GM21825 (cell line): ENCODE measurements around the gene SAMM50.

ENCODE experiments used
- ATAC-seq: cut with Tn5 transposase; IDR thresholded peaks from one replicate; pipeline ENCODE4 v1.9.1; 2021; ENCODE audit warnings: mild to moderate bottlenecking, moderate library complexity; ENCODE audit not compliant: unreplicated experiment

The SAMM50 gene

GRCh38 chr22:43945632-43946383 is 9.4 kb upstream of the SAMM50 start:
- no peak for ATAC-seq

DNA sequence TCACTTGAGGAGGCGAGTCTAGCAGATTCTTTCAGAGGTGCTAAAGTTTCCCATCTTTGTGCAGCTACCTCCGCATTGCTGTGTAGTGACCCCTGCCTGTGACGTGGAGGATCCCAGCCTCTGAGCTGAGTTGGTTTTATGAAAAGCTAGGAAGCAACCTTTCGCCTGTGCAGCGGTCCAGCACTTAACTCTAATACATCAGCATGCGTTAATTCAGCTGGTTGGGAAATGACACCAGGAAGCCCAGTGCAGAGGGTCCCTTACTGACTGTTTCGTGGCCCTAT is 8.9 kb upstream of the SAMM50 start:
- no peak for ATAC-seq

DNA sequence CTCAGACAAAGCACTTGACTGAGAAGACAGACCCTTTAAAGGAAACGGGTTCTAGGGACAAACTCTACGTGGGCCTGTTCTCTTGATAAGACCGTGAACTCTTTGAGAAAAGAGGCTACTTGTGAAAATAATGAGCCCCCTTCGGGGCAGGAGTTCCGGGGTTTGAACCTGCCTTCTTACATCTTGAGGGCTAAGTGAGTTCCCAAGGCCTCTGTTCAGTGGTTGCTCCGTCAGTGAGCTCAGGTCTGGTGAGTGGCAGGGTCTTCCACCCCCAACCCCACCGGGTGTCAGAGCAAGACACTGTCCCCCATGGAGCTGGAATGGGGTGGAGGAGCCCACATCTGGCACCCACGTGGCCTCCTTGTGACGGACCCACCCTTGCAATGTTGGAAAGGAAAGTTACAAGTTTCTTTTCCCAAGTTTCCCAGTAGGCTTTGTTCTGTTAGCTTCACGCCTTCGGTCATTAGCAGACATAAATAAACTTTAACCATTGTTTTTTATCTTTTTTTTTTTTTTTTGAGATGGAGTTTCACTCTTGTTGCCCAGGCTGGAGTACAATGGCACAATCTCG is 6.3 kb upstream of the SAMM50 start:
- ATAC-seq: no peak

DNA sequence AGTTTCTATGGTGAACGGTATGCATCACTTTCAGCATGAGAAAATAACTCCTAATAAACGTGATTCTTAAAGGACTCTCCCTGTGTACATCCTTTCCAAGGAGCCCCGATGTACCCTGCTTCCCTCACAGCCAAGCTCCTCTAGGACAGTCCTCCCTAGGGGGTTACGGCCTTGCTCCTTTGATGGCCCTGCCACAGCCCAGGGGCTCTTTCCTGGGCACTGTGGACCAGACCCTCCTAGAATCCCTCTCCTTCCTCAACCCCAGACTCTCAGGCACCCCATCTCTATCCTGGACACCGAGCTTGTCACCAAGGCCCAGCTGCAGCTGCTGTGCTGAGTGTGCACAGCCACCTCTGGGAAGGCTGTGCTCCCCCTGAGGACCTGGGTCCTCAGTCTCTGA is 3.9 kb upstream of the SAMM50 start:
- ATAC-seq: no peak

- ATAC-seq: no peak
Measured at GRCh38 chr22:43951966-43952365, 3.3 kb upstream of the SAMM50 start.

DNA sequence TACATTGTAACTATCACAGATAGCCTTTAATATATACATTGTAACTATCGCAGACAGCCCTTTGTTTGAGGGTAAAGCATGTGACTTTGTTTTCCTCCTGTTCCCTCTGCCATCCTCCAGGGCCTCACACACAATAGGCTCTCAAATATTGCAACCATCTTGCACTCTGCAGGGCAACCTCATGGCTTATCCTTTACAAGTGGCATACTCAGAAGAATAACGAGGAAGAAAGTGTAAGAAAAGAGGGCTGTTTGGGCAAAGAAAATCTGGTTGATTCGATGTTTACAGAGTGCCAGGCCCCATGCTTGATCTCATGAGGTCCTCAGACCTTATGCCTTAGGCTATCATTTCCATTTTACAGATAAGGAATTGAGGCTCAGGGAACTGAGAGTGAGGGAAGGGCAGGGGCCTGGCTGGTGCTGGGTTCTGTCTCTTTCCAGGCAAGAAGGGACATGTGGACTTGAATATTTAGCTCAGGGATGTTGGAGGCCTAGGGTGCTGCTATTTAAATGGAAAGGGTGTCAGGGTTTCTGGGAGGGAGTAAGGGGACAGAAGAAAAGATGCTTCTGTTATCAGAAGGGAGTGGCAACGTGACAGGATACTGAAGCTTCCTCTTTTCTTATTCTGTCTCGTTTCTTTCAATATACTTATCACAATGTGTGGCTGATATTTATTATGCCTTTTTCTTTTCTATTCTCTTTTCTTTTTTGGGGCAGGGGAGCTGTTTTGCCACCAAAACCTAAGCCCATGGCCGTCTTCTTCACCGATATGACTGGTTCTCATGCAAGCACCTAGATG is 1.1 kb upstream of the SAMM50 start:
- no peak for ATAC-seq

DNA sequence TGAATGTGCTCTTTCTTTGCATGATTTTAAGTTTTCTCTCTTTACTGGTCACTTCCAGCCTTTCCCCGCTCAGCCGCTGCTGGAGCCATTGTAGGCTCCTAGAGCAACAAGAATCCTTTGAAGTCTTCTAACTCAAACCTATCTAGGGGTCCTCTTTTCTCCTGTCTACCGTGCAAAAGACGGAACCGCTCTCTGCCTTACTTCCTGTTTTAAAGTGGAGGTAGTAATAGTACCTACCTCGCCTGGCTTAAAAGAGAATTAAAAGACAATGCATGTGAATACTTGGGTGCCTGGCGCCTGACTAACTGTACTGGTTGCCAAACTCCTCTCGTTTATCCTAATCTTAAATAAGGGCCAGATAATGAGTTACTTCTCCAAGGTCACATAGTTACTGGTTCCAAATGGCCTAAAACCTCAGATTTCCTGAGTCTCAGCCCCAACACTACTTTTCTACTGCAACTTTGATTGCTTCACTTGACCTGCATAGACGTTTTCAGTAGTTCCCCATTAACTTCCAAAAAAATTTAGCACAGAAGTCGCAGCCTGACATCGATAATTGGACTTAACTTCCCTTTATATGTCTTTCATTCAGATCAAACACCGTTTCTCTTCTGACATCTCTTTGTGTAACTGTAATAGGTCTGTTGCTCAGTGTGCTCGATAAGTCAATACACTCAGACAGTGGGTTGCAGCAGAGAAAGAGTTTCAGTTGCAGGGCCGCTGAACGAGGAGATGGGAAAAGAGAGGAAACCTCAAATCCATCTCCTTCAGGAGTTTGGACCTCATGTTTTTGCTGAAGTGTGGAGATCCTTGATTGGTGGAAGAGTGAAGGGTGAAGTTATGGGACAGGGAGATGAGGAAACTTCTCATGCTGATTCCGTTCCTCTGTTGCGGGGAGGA is 891 bp downstream of the SAMM50 start:
- ATAC-seq: no peak

DNA sequence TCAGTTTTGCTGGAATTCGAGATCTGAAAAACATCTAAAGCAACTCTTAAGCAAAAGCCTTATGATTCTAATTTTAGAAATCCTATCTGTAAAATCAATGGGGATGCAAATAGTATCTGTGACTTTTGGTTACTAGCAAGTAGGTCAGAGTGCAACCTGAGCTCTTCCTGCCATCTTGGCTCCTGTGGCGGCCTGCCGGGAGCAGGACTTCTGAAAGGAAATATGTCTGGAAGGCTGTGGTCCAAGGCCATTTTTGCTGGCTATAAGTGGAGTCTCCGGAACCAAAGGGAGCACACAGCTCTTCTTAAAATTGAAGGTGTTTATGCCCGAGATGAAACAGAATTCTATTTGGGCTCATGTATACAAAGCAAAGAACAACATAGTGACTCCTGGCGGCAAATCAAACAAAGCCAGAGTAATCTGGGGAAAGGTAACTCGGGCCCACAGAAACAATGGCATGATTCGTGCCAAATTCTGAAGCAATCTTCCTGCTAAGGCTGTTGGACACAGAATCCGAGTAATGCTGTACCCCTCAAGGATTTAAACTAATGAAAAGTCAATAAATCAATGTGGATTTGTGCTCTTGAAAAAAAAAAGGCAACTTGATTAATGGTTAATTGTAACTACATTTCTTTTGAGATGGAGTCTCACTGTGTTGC is 1.7 kb downstream of the SAMM50 start:
- no peak for ATAC-seq

DNA sequence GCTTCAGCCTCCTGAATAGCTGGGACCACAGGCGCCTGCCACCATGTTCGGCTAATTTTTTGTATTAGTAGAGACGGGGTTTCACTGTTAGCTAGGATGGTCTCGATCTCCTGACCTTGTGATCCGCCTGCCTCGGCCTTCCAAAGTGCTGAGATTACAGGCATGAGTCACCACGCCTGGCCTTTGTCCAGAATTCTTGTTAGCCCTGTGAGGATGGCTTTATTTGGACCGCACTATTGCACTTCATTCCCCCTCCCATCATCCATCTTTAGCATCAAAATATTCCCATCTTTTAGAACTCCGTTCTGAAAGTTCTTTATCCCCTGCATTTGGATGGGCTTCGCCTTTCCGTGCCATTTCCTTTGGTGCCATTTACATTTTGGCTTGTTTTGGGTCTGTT is 2.6 kb downstream of the SAMM50 start:
- ATAC-seq: no peak

DNA sequence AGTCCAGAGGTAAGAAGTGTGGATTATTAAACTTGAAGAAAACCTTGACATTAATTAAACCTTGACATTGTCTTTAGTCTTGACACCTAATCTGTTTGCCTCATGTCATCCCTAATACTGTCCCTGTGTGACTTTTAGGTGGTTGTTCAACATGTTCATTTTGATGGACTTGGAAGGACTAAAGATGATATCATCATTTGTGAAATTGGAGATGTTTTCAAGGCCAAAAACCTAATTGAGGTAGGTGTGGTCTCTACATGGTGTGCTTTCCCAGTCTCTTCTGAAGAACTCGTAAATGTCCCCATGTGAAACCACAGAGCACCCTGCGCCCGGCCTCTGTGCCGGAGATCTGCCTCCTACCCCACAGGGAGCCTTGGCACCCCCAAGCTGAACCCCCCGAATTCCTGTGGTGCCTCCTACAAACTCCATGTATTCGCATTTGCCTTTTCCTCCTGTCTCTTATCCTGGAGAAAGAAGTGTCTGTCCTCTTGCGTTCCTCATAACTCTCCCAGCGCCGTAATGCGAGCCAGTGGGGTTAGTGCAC is 9.1 kb downstream of the SAMM50 start:
- ATAC-seq: no peak

DNA sequence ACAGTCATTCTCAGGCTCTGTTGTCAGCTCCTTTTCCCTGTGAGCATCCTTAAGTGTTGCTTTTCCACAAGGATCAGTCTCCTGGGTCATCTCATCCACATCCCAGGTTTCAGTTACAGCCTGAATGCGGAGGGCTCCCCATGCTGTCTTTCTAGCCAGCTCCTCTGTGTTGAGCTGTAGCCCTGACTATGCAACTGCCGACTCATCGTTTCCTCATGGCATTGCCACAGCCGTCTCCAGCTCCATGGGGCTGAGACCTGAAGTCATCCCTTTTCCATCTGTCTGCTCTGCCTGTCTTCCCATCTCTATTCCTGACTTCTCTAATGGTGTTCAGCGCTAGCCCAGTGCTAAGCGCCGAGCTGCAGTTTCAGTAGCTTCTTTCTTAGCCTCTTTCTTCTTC is 11.8 kb downstream of the SAMM50 start:
- no peak for ATAC-seq

DNA sequence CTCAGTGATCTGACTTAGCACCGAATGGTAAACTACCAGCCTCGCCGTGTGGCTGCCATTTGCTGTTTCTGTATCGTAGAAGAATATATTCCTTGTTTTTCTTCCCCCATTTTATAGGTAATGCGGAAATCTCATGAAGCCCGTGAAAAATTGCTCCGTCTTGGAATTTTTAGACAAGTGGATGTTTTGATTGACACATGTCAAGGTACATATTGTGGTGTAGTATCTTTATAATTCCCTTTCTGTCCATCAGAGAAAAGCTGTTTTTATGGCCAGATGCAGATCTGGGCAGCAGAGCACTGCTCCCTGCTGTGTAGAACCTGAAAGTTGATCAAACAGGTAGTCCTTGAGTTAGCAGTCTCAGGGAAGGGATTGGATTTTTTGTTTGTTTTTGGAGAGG is 13.4 kb downstream of the SAMM50 start:
- ATAC-seq: no peak

DNA sequence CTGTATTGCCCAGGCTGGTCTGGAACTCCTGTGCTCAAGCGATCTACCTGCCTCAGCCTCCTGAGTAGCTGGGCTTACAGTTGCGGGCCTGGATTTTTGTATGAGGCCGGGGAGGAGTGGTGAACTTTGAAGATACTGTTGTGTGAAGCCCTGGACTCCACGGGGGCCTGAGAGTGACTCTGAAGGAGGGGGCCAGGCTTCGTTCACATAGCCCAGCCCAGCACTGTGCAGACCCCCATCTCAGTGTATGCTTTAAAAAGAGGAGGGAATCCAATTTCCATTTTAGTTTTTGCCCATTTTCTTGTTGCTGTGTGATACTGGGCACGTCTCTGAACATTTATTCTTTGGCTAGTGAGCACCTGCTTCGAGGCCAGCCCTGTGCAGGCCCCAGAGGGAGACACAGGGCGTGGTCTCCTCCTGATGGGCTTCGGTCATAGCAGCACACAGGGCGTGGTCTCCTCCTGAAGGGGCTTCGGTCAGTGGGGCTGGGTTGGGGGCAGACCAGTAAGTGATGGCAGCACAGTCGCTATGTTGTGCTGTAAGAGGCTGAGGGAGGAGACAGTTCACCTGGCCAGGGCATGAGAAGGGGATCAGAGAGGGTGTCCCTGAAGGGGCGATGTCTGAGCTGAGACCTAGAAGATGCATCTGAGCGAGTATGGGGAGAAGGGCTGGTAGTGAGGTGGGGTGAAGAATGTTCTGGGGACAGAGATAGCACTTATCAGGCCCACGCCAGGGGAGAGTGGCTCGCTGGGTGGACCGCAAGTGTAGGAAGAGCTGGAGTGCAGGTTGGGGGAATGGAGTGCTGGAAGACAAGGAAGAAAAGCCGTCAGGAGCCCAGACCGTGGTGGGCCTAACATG is 14.0 kb downstream of the SAMM50 start:
- ATAC-seq: no peak

DNA sequence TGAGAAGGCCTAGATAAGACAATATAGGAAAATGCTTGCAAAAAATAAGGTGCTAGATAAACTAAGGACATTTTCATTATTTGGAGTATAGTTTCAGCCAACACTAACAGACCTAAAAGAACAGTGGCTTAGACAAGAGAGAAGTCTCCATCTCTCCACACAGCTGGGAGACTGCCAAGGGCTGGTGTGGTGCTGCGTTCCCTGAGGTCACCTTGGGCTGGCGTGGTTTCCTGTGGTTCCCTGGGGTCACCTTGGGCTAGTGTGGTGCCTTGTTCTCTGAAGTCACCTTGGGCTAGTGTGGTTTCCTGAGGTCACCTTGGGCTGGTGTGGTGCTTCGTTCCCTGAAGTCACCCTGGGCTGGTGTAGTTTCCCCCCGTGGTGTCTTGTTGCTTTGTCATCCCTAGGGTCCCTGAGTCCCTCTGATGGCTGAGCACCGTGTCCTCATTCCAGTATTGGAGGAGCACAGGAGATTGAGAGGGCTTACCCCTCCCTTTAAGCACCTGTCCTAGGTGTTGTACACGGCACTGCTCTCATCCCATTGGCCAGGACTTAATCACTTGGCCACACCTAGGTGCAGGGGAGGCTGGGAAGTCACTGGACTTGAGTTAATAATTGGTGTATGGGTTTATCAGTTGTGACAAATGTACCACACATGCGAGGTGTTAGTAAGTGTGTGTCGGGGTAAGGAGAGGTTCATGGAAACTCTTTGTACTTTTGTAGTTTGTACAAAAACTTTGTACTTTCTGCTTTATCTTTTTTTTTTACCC is 14.9 kb downstream of the SAMM50 start:
- no peak for ATAC-seq

- ATAC-seq: no peak
Measured at GRCh38 chr22:43971112-43971511, 15.9 kb downstream of the SAMM50 start.

GRCh38 chr22:43972931-43973462 is 17.8 kb downstream of the SAMM50 start:
- no peak for ATAC-seq

DNA sequence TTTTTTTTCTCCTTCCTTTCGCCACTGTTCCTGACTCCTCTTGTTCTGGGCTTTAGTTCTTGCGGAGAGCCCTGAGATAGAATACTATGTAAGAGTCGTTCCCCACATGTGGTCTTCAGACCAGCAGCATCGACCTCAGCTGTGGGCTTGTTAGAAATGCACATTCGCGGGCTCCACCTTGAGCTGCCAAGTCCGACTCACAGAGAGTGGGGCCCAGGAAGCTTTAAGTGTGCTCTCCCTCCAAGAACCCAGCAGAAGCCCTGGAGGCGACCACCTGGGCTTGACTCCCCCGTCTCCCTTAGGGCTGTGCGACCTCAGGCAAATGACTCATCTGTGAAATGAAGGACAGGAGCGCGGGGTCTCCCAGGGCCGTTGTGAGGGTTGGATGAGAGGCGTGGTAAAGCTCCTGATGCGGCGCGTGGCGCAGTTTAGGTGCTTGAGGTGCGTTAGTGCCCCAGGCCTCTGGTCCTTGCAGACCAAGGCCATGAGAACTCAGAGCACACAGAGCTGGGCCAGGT is 18.8 kb downstream of the SAMM50 start:
- ATAC-seq: no peak

DNA sequence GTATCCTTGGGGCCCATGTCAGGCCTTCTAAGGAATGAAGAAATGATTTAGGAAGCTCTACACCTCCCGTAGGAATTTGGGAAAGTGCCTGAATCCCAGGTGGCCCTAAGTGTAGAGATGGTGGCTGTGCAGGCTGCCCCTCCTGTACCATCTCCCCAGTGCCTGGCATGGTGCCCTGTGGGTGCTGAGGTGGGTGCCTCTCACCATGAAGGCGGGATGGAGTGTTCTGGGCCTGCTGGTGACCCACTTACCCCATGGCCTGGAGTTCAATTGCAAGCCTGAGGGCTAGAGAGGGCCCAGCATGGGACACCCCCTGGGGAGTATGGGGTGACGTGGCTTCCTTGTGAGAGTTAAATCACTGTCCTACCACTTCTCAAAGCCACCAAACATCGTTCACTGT is 19.8 kb downstream of the SAMM50 start:
- ATAC-seq: no peak
